Measurements from ENCODE around the gene WDR62. TPM values are rescaled to one million over a fixed set of nuclear protein-coding genes. Genes with fewer than 3 reads are reported as not detected.

WDR62 gene
- total RNA-seq, 2 experiments from 2014 or later = 34.5 to 46.0 TPM

- DNase-seq (no peak), ATAC-seq (no peak)
- CTCF ChIA-PET = no interaction called here
Measured at GRCh38 chr19:36152019-36152351, 97.3 kb downstream of the WDR62 start.

GRCh38 chr19:36152352-36153091 is 97.8 kb downstream of the WDR62 start, which contains the start of gene COX7A1:
Gene COX7A1, minus strand, starts transcription at chr19:36152447. Its CDS starts 40 bp downstream, at chr19:36152407.
- no peak for DNase-seq
- no peak within 1 kb of the TSS for H3K4me3 Mint-ChIP-seq
- H3K27ac Mint-ChIP-seq = no peak within 1 kb of the TSS
- CTCF ChIA-PET = interaction anchor here (0.9 kb wide), 1 partner anchor 25 kb away, joined by 4 read pairs; no protein-coding TSS in a partner anchor
- no peaks in the 10 kb centered on the region for H3K9me3 Mint-ChIP-seq (ENCODE audit: low read depth)
- ATAC-seq = no peak
- no peaks in the 10 kb centered on the region for H3K4me1 Mint-ChIP-seq
- peaks cover 20% of the 10 kb centered on the region for H3K36me3 Mint-ChIP-seq
- no peaks in the 10 kb centered on the region for H3K27me3 Mint-ChIP-seq

More at GRCh38 chr19:36152019-36152351, 97.3 kb downstream of the WDR62 start:
- H3K36me3 Mint-ChIP-seq = peaks cover 23% of the 10 kb centered on the region
- no peaks in the 10 kb centered on the region for H3K4me1 Mint-ChIP-seq
- H3K4me3 Mint-ChIP-seq = no peak overlapping the region
- H3K27ac Mint-ChIP-seq = no peak overlapping the region
- no peaks in the 10 kb centered on the region for H3K9me3 Mint-ChIP-seq (ENCODE audit: low read depth)
- no peaks in the 10 kb centered on the region for H3K27me3 Mint-ChIP-seq

GRCh38 chr19:36153126-36153525 is 98.4 kb downstream of the WDR62 start:
- H3K36me3 Mint-ChIP-seq = peaks cover 17% of the 10 kb centered on the region
- no peak overlapping the region for H3K4me3 Mint-ChIP-seq
- H3K9me3 Mint-ChIP-seq (ENCODE audit: low read depth) = no peaks in the 10 kb centered on the region
- no peak overlapping the region for H3K27ac Mint-ChIP-seq
- H3K27me3 Mint-ChIP-seq = no peaks in the 10 kb centered on the region
- CTCF ChIA-PET = interaction anchor here (0.9 kb wide), 1 partner anchor 25 kb away, joined by 4 read pairs; no protein-coding TSS in a partner anchor
- H3K4me1 Mint-ChIP-seq = no peaks in the 10 kb centered on the region
- no peak for DNase-seq
- ATAC-seq = no peak

Other genes with a start within 250 kb of the WDR62 start
- not detected for gene PRODH2, start 242.1 kb upstream of the WDR62 start, total RNA-seq
- gene NPHS1, start 202.4 kb upstream of the WDR62 start, total RNA-seq = not detected
- gene KIRREL2, start 198.0 kb upstream of the WDR62 start, total RNA-seq = 1 to 10 TPM; 1.1 to 1.4 TPM
- gene APLP1, start 186.3 kb upstream of the WDR62 start, total RNA-seq = 1 to 10 TPM; 1.5 to 2.0 TPM
- gene NFKBID, start 154.4 kb upstream of the WDR62 start, total RNA-seq = 10 to 100 TPM; 52.7 to 52.9 TPM
- gene HCST, start 152.4 kb upstream of the WDR62 start, total RNA-seq = 100 to 1,000 TPM; 184 to 195 TPM
- gene TYROBP, start 146.6 kb upstream of the WDR62 start, total RNA-seq = under 1 TPM in 1 of 2 experiments, not detected in 1; 0.96 TPM
- gene LRFN3, start 118.5 kb upstream of the WDR62 start, total RNA-seq = 10 to 100 TPM; 11.9 TPM
- 10 to 100 TPM; 19.8 to 20.2 TPM for gene SDHAF1, start 59.7 kb upstream of the WDR62 start, total RNA-seq
- 1 to 10 TPM; 1.4 to 3.2 TPM for gene SYNE4, start 46.1 kb upstream of the WDR62 start, total RNA-seq
- gene ALKBH6, start 40.7 kb upstream of the WDR62 start, total RNA-seq = 10 to 100 TPM; 41.0 to 44.7 TPM
- gene CLIP3, start 22.0 kb upstream of the WDR62 start, total RNA-seq = 1 to 10 TPM in 1 of 2 experiments, under 1 TPM in 1; 0.98 to 1.1 TPM
- 1 to 10 TPM; 2.4 to 4.2 TPM for gene THAP8, start 612 bp upstream of the WDR62 start, total RNA-seq
- gene OVOL3, start 56.2 kb downstream of the WDR62 start, total RNA-seq = not detected
- gene POLR2I, start 60.0 kb downstream of the WDR62 start, total RNA-seq = 10 to 100 TPM; 63.2 to 65.3 TPM
- gene TBCB, start 60.6 kb downstream of the WDR62 start, total RNA-seq = 100 to 1,000 TPM; 141 to 166 TPM
- gene CAPNS1, start 85.2 kb downstream of the WDR62 start, total RNA-seq = 100 to 1,000 TPM; 411 to 479 TPM
- gene COX7A1, start 97.5 kb downstream of the WDR62 start, total RNA-seq = not detected
- gene ZNF565, start 159.8 kb downstream of the WDR62 start, total RNA-seq = 1 to 10 TPM; 1.6 to 2.3 TPM
- gene ZNF146, start 160.2 kb downstream of the WDR62 start, total RNA-seq = 10 to 100 TPM; 55.1 to 75.6 TPM